CD4-positive, alpha-beta T cell treated with Interleukin-2 at 100 ng/mL for 4 hours (primary cell): ENCODE measurements around the gene UBL3.

Experiments
- DNase-seq: peaks from one replicate; pipeline ENCODE4 v3.0.0-alpha.2; 2020; ENCODE audit warnings: low spot score

UBL3 gene

DNA sequence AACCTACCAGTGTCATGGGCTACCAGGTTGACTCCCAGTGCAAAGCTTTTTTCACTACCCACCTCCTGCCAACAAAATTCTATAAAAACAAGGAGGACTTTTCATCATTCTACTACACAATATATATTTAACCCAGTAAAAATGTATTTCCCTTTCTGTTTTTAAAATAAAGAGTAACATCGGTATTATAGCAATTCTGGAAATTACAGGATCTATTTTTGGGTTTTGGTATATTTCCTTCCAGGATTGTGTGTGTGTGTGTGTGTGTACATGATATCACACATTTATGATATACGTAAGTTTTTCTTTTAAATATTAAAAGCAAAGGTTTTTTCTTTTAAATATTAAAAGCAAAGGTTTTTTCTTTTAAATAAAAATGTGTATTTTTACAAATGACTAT is 6.0 kb upstream of the UBL3 start:
- no peak for DNase-seq

DNA sequence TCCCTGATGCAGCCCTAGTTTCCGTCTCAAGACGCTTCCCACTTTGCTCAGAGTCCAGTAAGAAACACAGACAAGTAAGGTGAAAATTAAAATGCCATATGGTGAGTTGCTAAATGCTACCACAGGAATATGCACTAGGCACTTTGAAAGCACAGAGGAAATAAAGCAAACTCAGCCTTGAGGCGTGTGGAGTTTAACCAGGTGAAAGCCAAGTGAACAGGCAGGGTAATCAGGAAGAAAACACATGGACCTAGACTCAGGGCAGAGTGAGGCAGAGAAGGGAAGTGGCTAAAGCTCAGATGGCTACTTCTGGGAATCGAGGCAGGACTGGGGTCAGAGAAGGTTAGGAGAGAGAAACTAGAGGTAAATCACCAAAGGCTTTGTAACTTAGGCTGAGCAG is 5.4 kb upstream of the UBL3 start:
- DNase-seq: no peak

DNA sequence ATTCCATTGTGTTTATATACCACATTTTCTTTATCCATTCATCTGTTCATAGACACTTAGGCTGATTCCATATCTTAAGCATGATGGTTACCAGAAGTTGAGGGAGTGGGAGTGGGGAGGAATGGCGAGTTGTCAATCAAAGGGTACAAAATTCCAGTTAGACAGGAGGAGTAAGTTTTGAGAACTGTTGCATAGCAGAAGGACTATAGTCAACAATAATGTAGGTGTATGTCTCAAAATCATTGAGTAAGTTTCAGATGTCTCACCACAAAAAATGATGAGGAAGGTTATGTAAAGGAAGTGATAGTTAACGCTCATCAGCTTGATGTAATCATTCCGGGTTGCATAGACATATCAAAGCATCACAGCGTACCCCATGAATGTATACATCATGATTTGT is 4.6 kb upstream of the UBL3 start:
- DNase-seq: no peak

DNA sequence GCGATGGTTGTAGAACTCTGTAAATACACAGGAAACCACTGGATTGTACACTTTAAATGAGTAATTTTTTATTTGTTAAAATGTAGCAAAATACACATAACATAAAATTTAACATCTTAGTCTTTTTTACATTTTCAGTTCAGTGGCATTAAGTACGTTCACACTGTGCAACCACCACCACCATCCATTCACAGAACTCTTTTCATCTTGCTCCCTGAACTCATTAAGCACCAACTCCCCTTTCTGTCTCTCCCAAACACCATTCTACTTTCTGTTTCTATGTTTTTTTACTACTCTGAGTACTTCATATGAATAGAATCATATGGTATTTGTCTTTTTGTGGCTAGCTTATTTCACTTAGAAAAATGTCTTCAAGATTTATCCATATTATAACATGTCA is 2.7 kb upstream of the UBL3 start:
- no peak for DNase-seq

DNA sequence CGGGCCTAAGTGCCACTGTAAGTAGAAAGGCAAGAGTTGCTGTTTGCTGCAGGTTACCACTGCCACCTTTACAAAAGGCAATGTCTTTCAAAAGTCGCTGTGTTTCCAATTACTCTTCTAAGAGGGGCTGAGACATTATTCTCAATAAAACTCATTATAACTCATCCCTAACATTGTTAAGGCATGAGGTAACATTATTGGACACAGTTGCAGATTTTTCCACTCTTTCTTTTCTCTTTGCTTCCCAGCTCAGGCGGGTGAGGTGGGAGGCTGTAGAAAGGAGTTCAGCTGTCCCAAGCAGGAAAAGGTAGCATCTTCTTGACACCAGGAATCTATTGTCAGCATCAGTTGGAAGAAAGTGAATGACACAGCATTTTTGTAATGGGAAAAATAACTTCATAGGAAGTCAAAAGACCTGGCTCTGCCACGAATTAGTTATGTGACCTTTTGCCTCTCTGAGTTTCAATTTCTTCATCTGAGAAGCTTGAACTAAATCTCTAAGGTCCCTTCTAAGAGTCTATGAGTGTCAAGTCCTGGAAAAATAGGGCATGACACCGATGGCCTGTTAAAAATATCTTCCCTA is 2.1 kb upstream of the UBL3 start:
- DNase-seq: no peak

DNA sequence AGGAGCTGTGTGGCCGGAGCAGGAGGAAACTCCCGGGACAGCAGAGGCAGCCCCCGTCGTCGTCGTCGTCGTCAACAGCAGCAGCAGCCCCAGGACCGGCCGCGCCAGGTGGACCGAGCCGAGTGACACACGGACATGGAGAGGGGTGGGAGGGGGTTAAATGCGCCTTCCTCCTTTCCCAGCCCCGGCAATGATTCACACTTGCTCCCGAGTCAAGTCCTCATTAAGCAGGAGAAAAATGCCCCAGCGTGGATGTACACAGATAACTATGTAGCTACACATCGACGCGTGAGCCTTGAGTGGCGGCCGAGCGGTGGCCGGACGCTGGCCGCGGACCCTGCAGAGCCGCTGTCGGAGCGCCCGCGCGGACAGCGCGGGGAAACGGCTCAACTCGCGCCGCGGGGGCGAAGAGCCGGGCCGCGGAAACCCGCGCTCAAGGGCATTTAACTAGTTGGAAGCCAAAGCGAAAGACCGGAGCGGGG is 645 bp downstream of the UBL3 start:
- DNase-seq: peak; percentile 27

DNA sequence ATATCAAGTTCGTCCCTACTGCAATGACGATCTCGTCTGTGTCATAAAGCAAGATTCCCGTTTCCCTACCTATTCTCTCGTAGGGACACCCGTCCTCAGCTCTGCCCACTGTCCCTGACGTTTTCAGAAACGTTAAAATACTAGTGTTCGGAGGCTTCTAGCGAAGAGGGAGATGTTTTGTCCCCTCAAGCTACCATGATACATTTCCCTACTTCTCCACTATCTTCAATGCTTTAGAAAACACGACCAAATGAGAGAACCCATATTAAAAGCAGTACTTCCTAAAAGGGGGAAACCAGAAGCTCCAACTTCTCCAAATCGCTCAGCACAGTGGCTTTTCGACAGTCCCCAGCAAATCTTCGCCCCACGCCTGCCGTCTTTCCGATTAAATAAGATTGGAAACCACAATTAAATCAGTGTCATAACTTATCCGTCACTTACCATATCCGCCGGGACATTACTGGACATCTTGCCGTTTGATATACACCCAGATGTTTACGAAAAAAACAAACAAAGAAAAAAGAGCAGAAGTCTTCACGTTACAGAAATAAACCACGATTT is 1.3 kb downstream of the UBL3 start:
- DNase-seq: peak; percentile 34

DNA sequence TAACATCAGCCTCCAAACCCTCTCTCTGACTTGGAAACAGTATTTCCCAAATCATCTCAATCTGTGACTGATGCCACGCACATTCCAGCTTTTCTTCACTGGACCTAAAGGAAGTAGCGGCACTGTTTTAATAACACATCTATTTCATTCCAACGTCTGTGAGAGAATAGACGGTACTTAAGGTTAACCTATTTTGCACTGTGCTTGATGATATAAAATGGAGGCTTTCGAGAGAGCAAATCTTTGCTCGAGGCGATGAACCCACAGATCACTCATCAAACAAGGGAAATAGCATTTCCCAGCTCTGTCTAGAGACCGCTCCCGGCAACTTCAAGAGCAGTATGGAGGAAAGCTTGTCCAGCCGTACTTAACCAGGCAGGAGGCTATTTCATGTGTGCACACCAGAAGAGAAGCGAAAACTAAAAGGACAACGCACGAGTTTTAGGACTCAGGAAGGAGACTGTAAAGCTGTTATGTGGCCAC is 2.9 kb downstream of the UBL3 start:
- DNase-seq: peak; percentile 14

DNA sequence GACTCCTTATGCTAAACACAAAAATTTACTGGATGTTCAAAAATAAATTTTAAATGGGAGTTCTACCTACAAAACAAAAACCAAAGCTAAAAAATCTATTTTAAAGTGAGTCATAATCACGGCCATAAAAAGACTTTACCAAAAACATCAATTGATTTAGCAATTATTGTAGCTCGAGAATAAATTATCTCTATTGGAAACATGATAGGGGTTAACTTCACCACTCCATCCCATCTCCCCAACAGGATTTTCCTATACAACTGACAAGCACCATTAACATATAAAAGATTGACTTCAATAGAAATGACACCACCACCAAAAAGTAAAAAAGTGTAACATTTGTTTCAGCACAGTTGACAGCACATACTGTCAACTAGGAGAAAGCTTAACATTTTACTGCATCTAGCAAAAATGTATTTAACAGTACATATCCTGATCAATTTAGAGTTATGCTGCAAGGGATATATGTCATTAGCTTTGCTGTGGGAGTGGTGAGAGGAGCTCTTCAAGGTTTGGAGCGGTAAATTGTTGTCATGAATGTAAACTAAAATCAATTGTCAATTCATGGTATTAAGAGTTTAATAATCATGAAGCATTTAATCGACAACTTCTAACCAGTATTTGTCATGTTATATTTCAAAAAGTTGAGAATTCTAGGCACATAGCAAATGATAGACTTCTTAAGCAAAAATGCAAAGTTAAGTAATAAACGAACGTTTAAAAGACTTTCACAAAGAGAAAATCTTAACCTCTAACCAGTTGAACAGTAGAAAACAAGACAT is 3.8 kb downstream of the UBL3 start:
- DNase-seq: no peak

DNA sequence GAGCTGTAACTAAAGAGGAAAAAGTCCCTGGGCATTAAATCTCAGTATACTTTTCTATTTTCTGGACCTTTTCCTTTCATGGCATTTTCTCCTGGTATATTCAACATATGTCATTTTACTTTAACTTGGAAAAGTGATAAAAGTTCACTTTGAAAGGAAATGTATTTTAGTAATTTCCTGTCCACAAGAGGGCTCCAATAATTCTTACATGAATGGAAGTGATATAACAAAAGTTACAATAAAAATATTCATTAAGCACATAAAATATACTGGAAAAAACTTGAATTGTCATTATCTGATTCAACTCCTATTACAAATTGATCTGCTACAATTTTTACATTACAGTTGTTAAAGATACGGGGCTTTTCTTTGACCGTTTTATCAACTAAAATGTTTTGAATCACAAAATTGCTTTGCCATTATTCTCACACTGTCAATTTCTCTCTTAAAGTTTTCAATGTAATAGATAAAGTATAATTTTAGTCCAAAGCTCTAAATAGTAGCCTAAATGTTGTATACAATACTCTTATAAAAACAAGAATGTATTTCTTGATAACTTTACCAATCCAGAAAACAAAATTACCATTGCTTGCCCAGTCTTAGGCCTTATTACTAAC is 4.9 kb downstream of the UBL3 start:
- DNase-seq: no peak

DNA sequence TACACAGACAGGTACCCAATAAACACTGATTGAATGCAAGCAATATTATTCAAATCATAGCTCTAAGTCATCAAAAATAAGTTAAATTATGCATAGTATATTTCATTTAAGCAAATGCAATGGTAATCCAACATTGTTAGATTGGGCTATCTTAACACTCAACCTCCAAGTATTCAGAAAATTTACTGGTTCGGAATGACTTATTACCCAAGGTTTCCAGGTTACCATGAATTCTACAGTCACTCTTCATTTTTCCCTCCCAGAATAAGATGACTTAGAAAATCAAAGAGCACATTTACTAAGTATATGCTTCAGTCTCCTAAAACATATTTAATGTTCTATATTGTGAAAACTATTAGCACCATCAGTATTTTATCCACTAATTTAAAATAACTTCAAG is 6.0 kb downstream of the UBL3 start:
- no peak for DNase-seq

DNA sequence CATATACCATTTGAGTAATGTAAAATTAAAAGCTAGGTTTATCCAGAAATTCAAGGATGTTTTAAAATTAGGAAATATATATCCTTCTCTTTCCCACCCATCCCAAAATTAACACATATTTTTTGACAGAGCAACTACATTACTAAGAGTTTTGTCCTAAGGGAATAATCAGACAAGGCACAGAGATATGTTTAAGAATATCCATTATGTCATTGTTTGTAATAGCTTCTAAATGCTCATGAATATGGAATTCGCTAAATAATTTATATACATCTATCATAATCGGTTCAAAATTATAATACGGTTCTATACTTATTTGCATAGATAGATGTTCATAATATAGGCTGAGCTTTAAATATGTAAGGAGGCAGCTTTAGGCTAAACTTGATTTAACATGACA is 9.8 kb downstream of the UBL3 start:
- DNase-seq: no peak

DNA sequence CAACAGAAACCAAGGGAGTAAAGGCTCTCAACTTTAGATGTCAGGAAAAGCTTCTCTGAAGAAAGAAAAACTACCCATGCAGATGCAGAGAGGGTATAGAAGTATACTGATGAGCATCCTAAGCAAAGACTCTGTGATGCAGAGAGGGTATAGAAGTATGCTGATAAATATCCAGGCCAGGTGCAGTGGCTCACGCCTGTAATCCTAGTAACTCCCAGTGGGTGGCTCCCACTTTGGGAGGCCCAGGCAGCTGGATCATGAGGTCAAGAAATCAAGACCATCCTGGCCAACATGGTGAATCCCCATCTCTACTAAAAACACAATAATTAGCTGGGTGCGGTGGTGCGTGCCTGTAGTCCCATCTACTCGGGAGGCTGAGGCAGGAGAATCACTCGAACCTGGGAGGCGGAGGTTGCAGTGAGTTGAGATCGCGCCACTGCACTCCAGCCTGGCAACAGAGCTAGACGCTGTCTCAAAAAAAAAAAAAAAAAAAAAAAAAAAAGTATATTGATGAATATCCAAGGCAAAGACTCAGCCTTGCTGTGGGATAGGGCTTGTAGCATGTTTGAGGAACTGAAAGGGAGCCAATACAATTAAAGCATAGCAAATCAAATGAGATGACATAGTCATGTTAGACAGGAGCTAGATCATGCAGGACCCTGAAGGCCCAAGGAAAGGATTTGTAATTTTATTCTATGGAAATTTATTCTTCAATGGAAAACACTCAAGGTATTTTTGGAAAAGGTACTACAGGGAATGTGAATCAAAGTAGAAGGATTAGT is 14.9 kb downstream of the UBL3 start:
- no peak for DNase-seq

DNA sequence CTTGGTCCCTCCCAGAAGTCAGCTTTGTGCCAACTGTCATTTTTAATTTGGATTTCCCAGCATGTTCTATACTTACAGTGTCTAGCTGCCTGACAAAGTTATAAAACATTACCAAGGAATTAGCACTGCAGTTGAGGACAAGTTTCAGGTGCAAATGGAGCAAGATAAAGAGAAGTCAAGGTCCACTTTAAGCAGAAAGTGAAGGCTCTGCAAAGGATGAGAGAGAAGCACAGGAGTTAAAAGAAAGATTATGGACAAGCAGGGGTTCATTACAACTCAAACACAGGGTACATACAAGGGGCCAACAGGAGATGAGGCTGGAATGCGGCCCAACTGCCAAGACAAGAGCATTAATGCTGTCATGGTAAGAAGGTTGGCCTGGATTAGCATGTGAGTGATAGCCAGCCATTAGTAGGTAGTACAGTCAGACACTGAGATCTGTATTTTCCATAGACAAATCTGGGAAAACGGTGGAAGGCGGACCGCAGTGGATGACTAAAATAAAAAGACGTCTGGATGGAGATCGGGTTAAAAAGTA is 17.6 kb downstream of the UBL3 start:
- no peak for DNase-seq

DNA sequence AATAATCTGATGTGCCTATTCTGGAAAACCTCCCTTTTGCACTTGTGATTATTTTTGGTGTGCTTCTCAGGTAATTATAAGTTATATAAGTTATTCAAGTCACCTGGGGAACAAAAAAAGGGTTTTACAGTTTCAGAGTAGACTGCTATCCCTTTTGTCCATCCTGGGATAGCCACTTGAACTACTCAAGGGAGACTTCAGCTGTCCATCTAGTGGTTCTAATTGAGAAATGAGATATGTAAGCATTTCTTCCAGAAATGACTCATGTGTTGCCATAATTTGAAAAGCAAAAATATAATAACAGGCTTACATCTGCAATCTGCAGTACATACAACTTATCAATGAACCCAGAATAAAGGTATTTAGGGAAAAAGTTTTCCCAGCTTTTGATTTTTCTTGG is 20.4 kb downstream of the UBL3 start:
- DNase-seq: no peak

DNA sequence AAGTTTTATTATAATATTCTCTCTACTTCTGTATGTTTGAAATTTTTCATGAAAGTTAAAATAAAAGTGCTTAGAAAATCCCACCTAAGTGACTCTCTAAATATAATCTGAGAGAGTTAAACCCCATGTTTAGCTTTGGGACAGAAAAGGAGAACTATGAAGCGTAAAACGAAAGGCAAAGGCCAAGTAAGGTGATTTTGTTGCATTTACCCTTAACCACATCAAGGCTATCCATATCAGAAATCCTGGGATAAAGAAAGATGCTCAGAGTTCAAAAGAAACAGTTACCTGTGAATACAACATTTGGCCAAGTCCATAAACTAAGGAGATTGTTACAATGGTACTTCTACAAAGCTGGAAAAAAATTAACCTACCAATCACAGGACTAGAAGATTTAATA is 31.3 kb downstream of the UBL3 start:
- no peak for DNase-seq

DNA sequence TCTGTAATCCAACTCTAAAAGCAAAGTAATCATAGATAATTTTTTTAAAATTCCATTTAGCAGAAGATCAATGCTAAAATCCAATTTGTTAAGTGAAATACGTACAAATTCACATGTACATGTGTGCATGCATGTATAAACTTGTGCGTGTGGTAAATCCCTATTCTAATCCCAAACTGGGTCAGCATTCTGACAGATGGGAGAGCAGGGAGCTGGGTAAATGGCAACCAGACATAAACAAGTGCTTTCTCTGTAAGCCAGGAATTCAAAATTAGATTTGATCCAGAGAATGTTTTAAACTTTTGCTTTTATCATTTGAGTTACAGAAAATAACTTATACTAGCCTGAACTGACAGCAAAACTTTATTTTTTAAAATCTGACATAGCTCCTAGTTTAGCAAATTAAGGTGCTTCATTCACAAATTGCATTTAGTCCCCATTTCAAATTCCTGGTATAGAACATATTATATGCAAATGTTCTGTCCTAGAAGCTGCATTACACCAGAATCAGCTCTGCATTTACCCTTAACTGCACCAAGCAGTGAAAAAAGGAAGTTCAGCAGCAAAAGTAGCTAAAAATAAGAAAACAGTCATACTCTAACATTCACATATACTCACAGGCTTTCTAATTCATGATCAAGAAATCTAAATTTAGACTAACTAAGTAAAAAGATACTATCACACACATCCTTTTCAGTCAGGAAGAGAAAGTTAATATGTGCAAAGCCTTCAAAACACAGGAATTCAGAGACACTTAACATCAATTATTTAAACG is 32.6 kb downstream of the UBL3 start:
- DNase-seq: no peak

DNA sequence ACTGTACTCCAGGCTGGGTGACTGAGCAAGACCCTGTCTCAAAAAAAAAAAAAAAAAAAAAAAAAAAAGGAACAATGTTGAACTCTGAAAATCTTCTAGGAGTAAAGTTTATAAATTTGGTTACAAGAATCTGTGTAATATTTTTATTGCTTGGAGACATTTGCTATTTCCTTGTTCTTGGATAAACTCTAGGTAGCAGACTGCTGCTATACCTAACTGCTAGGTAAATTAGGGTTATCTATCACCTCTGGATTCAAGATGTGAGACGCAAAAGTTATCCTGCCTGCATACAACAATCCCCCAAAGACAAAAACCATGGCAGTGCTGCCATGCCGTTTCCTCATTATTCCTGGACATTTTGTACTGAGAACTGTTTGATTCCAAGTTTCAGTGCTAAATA is 33.7 kb downstream of the UBL3 start:
- DNase-seq: no peak

DNA sequence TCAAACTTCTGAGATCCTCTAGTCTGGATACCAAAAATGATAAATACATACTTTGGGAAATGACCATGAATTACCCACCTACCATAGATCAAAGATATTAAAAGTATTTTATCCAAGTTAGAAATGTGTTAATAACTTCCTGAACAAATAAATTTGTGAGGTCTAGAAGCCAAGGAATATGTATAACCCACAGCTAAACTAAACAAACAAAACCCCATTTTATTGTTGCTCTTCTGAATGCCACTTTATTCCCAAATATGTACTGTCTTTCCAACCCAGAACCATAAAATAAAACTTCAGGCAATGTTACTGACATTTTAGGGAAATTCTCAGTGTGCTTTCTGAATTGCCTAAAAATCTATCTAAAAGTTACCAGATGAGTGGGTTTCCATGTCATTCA is 35.1 kb downstream of the UBL3 start:
- no peak for DNase-seq

DNA sequence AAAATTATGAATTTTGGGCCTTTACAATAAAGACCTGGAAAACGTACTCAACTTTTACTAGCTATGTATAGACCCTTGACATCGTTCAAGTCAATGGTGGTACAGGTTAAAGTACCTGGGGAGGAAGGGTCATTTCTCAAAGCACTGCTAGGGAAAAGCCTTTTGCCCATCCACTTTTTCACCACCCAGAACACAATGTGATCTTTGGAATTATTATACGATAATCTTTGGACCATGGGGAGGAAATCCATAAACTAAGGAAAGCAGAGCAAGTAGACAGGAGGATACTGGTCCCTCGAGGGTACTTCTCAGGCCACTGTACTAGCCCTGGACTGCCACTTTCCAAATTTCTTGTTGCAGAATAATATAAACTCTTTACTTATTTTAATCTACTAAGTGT is 39.5 kb downstream of the UBL3 start:
- DNase-seq: no peak

DNA sequence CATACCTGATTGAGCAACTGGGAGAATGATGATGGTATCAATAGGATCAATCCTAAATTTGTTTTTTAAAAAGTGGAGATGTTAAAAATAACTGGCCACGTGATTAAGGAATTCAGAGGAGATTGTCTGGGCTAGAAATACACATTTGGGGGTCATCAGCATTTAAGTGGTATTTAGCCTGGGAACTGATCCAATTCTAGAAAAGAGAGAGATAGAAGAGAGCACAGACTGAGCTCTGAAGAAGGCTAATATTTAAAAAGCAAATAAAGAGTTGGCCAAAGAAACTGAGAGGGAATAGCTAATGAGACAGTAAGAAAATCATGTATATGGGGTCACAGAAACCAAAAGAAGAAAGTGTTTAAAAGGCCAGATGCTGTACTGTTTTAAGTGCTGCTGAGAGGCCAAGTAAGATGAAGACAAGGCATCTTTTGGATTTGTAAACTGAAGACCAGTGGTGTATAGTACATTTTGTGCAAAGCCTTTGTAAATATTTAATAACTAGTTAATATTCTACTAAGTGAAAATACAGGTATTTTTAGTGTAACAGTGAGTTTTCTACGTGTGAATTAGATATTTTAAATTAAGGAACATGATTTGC is 40.2 kb downstream of the UBL3 start:
- DNase-seq: no peak
